ENCODE data around the gene TMEM18. TPM values are rescaled to one million over a fixed set of nuclear protein-coding genes. Genes with fewer than 3 reads are reported as not detected.

The TMEM18 gene
- polyA plus RNA-seq, 1 of the 3 experiments (the other 2 are of a cell fraction) = 29.3 TPM

- TF ChIP-seq CTCF (IDR thresholded peaks at IDR 0.05) (no peak), JUND (IDR thresholded peaks at IDR 0.05) (no peak), RXRA (IDR thresholded peaks at IDR 0.05; ENCODE audit: borderline replicate concordance, low read depth) (no peak), RAD21 (IDR thresholded peaks at IDR 0.05; ENCODE audit: low read length) (no peak), FOSL2 (IDR thresholded peaks at IDR 0.05; ENCODE audit: borderline replicate concordance, low read depth) (no peak), RCOR1 (IDR thresholded peaks at IDR 0.05; ENCODE audit: low read length) (no peak)
Observed at GRCh38 chr2:726169-726568, 49.0 kb upstream of the TMEM18 start (continued).

- DNase-seq = no peak
- TF ChIP-seq GABPA (IDR thresholded peaks at IDR 0.05; ENCODE audit: low read depth) (no peak), RXRA (IDR thresholded peaks at IDR 0.05; ENCODE audit: borderline replicate concordance, low read depth) (no peak), MEF2A (IDR thresholded peaks at IDR 0.05; ENCODE audit: borderline replicate concordance, low read depth) (no peak), RFX5 (IDR thresholded peaks at IDR 0.05; ENCODE audit: low read length) (no peak), IRF3 (IDR thresholded peaks at IDR 0.05; ENCODE audit: low read depth, low read length) (no peak), USF1 (IDR thresholded peaks at IDR 0.05; ENCODE audit: borderline replicate concordance, low read depth) (no peak), TCF12 (IDR thresholded peaks at IDR 0.05) (no peak), POLR2AphosphoS5 (IDR thresholded peaks at IDR 0.05; ENCODE audit: low read depth, low read length) (no peak), SIN3A (IDR thresholded peaks at IDR 0.05; ENCODE audit: borderline replicate concordance, low read depth, low read length) (no peak), USF2 (IDR thresholded peaks at IDR 0.05; ENCODE audit: borderline replicate concordance, low read depth, low read length) (no peak), JUND (IDR thresholded peaks at IDR 0.05) (no peak), FOSL2 (IDR thresholded peaks at IDR 0.05; ENCODE audit: borderline replicate concordance, low read depth) (no peak), PBX3 (IDR thresholded peaks at IDR 0.05) (no peak), GATA2 (CRISPR knock-in tag; IDR thresholded peaks at IDR 0.05) (no peak), EZH2phosphoT487 (IDR thresholded peaks at IDR 0.05; ENCODE audit: borderline replicate concordance, low read depth) (no peak), YY1 (IDR thresholded peaks at IDR 0.05; ENCODE audit: low read depth) (no peak), FOXM1 (IDR thresholded peaks at IDR 0.05; ENCODE audit: low read depth) (no peak), FOXJ3 (CRISPR knock-in tag; IDR thresholded peaks at IDR 0.05) (no peak)
- H3K27me3 ChIP-seq (ENCODE audit: insufficient read depth) = no peaks in the 10 kb centered on the region; the same call in 1 of the 2 replicates
- no peaks in the 10 kb centered on the region for H4K20me1 ChIP-seq (ENCODE audit: insufficient read depth)
- no peak overlapping the region for H3K27ac ChIP-seq (ENCODE audit: low read depth in 2 of 2, low read length in 1 of 2)
- no peaks in the 10 kb centered on the region for H3K36me3 ChIP-seq (replicated peaks in 1 of 2; ENCODE audit: control insufficient read depth in 1 of 2, insufficient read depth in 2 of 2, low read length in 1 of 2)
- no peak overlapping the region for H3K4me2 ChIP-seq
- 50% methylated on average over 4 of the region's 4 CpGs for WGBS (ENCODE audit: low lambda C conversion rate)
- no peaks in the 10 kb centered on the region for H3K9me3 ChIP-seq
- no peaks in the 10 kb centered on the region for H3K9me2 ChIP-seq
- peaks cover 0 to 8% of the 10 kb centered on the region in 2 experiments; a peak in 2 of 4 replicates for H3K4me1 ChIP-seq (ENCODE audit: control insufficient read depth in 1 of 2, insufficient read depth in 2 of 2, low read depth in 1 of 2, low read length in 1 of 2)
- peaks cover 1% of the 10 kb centered on the region for H3F3A ChIP-seq (replicated peaks; ENCODE audit: insufficient read depth)
- no peak overlapping the region for H3K4me3 ChIP-seq (ENCODE audit: low read depth in 2 of 2, low read length in 1 of 2)
- POLR2A ChIA-PET = no interaction called here
- CTCF ChIA-PET = interaction anchor here (1.5 to 6.4 kb wide), 2 partner anchors 10 to 345 kb away, joined by 4 to 44 read pairs; no protein-coding TSS in a partner anchor
- no peak overlapping the region for H3K9ac ChIP-seq
- no peak overlapping the region for H2AFZ ChIP-seq (ENCODE audit: low read depth)
- no peaks in the 10 kb centered on the region for H3K79me2 ChIP-seq (ENCODE audit: insufficient read depth)
Observed at GRCh38 chr2:725468-725867, 48.3 kb upstream of the TMEM18 start.

Data from SK-N-SH (cell line).